ENCODE results near the gene GPR107. TPM values are rescaled to one million over a fixed set of nuclear protein-coding genes. Genes with fewer than 3 reads are reported as not detected.

The GPR107 gene
- total and polyA plus RNA-seq, 2 of the 8 experiments (the other 6 are each of a cell fraction or from before 2014, with no cell fraction given), result 19.3 to 30.7 TPM

DNA sequence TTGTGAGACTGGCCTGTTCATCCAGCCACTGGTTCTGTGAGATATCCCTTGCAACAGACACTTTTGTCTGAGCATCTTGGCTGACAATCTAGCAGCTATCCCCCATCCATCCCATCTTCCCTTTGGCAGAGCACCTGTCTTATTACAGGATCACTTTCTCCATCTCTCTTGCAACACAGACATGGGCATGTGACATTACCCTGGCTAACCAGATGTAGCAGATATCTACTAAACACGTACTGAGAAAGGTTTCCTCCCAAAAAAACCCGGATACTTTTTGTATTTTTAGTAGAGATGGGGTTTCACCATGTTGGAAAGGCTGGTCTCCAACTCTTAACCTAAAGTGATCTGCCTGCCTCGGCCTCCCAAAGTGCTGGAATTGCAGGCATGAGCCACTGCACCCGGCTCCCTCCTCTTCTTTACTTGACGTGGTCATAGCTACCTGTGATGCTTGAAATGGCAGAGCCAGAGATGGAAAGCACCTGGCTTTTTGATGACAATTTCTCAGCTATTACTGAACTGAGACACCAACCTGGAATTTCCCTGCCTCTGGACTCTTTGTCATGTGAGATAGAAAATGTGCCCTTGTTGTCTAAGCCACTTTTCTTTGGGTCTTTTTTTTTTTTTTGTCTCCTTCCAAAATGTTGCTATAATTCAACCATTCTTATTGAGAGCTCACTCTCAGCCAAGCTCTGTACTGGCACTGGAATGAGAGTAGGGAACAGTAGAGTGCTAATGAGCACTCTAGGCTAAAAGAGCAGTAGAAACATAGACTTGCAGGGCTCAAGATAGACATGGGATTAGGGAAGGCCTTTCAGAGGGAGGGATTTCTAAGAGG, 43.3 kb upstream of the GPR107 start:
- H3K4ac ChIP-seq (replicated peaks; ENCODE audit: insufficient read length, low read depth, low read length), result no peak overlapping the region
- no peak overlapping the region for H3K4me2 ChIP-seq (ENCODE audit: insufficient read depth in 1 of 2, low read depth in 2 of 2, low read length in 2 of 2)
- no peak overlapping the region for H3K27ac ChIP-seq (ENCODE audit: low read depth, low read length)
- no peak overlapping the region for H2BK12ac ChIP-seq (ENCODE audit: low read depth, low read length)
- 87% methylated on average over 5 of the region's 5 CpGs; no CpG with 5 or more reads in 1 of the 2 experiments for WGBS, 2 experiments (ENCODE audit: extremely low coverage in 1 of 2, insufficient coverage in 1 of 2, insufficient read length in 1 of 2, insufficient replicate concordance in 2 of 2, low coverage in 1 of 2, low lambda C conversion rate in 2 of 2, missing lambda C conversion rate in 1 of 2)
- no peak overlapping the region for H2BK5ac ChIP-seq (ENCODE audit: low read depth, low read length)
- no peaks in the 10 kb centered on the region; a peak in 1 of 4 replicates for H3K79me2 ChIP-seq (ENCODE audit: control insufficient read depth in 1 of 2, insufficient read depth in 2 of 2, low read length in 2 of 2)
- no peaks in the 10 kb centered on the region for H3K4me1 ChIP-seq (replicated peaks in 1 of 4; ENCODE audit: control insufficient read depth in 3 of 4, insufficient read depth in 4 of 4, low read length in 3 of 4)
- no peak overlapping the region for H4K91ac ChIP-seq (replicated peaks; ENCODE audit: insufficient read length, low read length)
- H3K56ac ChIP-seq (replicated peaks; ENCODE audit: insufficient read length, low read depth, low read length), result no peak overlapping the region
- H2AK5ac ChIP-seq (ENCODE audit: low read depth, low read length), result no peak overlapping the region
- no peaks in the 10 kb centered on the region for H3K23me2 ChIP-seq (ENCODE audit: low read depth, low read length)
- H3K9ac ChIP-seq (replicated peaks in 1 of 4; ENCODE audit: extremely low read depth in 1 of 4, low read depth in 3 of 4, low read length in 3 of 4), result no peak overlapping the region
- no peaks in the 10 kb centered on the region for H3K36me3 ChIP-seq (ENCODE audit: control insufficient read depth in 2 of 4, insufficient read depth in 4 of 4, low read length in 3 of 4)
- ChIA-PET POLR2A (ENCODE audit: partially characterized antibody) (interaction anchor here (0.7 kb wide), 1 partner anchor 960 kb away, joined by 3 read pairs; no protein-coding TSS in a partner anchor), CTCF (ENCODE audit: partially characterized antibody) (no interaction called here)
- H2BK15ac ChIP-seq (ENCODE audit: low read length), result no peak overlapping the region
- H3K18ac ChIP-seq (ENCODE audit: extremely low read depth, low read length), result no peak overlapping the region
- FAIRE-seq (no peak), DNase-seq (ENCODE audit: low read depth in 1 of 2, low spot score in 2 of 2) (no peak)
- H4K5ac ChIP-seq (ENCODE audit: insufficient read length, low read depth, low read length), result no peak overlapping the region
- H2BK20ac ChIP-seq (ENCODE audit: low read length), result no peak overlapping the region
- H3K9me3 ChIP-seq (ENCODE audit: insufficient read depth in 2 of 2, low read depth in 1 of 2, low read length in 1 of 2), result no peaks in the 10 kb centered on the region
- H3K14ac ChIP-seq (ENCODE audit: insufficient read length), result no peak overlapping the region
- H3K79me1 ChIP-seq (ENCODE audit: low read depth, low read length), result peaks cover 2% of the 10 kb centered on the region; the same call in 1 of the 2 replicates
- no peak overlapping the region for H2AFZ ChIP-seq (ENCODE audit: low read length)
- no peaks in the 10 kb centered on the region for H4K20me1 ChIP-seq (replicated peaks in 1 of 2; ENCODE audit: control insufficient read depth in 1 of 2, insufficient read depth in 2 of 2, low read length in 2 of 2)
- H3K4me3 ChIP-seq (ENCODE audit: extremely low read depth in 1 of 4, insufficient read depth in 2 of 4, low read depth in 3 of 4, low read length in 4 of 4), result no peak overlapping the region
- no peak overlapping the region for H4K8ac ChIP-seq (ENCODE audit: extremely low read depth, insufficient read depth, low read length)
- H3K23ac ChIP-seq (ENCODE audit: insufficient read length), result no peak overlapping the region
- no peaks in the 10 kb centered on the region for H3K27me3 ChIP-seq (replicated peaks in 1 of 4; ENCODE audit: control insufficient read depth in 3 of 4, extremely low read depth in 1 of 4, insufficient read depth in 3 of 4, low read length in 3 of 4)
- H2BK120ac ChIP-seq (replicated peaks; ENCODE audit: low read depth, low read length), result no peak overlapping the region
- TF ChIP-seq EP300 (IDR thresholded peaks at IDR 0.05; ENCODE audit: borderline replicate concordance in 1 of 2, low read depth in 2 of 2, low read length in 2 of 2), result no peak
- no peak for TF ChIP-seq TAF1 (IDR thresholded peaks at IDR 0.05; ENCODE audit: low read depth, low read length)
- TF ChIP-seq YY1 (IDR thresholded peaks at IDR 0.05; ENCODE audit: low read depth, low read length), result no peak
- no peak for TF ChIP-seq PHF8 (conservative IDR thresholded peaks at IDR 0.05; ENCODE audit: low read depth, low read length)
- TF ChIP-seq CREB1 (IDR thresholded peaks at IDR 0.05), result no peak
- TF ChIP-seq CTBP2 (IDR thresholded peaks at IDR 0.05; ENCODE audit: borderline replicate concordance, insufficient read depth, insufficient read length, low read length), result no peak
- TF ChIP-seq BACH1 (IDR thresholded peaks at IDR 0.05; ENCODE audit: low read length), result no peak
- no peak for TF ChIP-seq HDAC2 (IDR thresholded peaks at IDR 0.05; ENCODE audit: borderline replicate concordance in 1 of 2, low read depth in 2 of 2, low read length in 2 of 2)
- TF ChIP-seq ZNF274 (IDR thresholded peaks at IDR 0.05; ENCODE audit: borderline replicate concordance, extremely low read depth, low read length), result no peak
